ENCODE data around the gene DIPK2B.
A peak's percentile ranks its signal among the peaks of the same experiment; 100 is the strongest.

The DIPK2B gene

GRCh38 chrX:45200741-45201234 lies at the start of gene DIPK2B:
Gene DIPK2B, minus strand, starts transcription at chrX:45200876. Its CDS starts 50 bp downstream, at chrX:45200826.
- DNase-seq (ENCODE audit: low spot score): no peak

GRCh38 chrX:45240301-45240700 lies 39.6 kb upstream of the DIPK2B start:
- DNase-seq (ENCODE audit: low spot score): no peak

GRCh38 chrX:45238489-45238888 lies 37.8 kb upstream of the DIPK2B start:
- no peak for DNase-seq (ENCODE audit: low spot score)

- no peak for DNase-seq (ENCODE audit: low spot score)
Observed at GRCh38 chrX:45233531-45233930, 32.9 kb upstream of the DIPK2B start.

GRCh38 chrX:45232139-45232538 lies 31.5 kb upstream of the DIPK2B start:
- DNase-seq (ENCODE audit: low spot score): no peak

- no peak for DNase-seq (ENCODE audit: low spot score)
Observed at GRCh38 chrX:45230410-45230809, 29.7 kb upstream of the DIPK2B start.

- no peak for DNase-seq (ENCODE audit: low spot score)
Observed at GRCh38 chrX:45229348-45229747, 28.7 kb upstream of the DIPK2B start.

GRCh38 chrX:45228126-45228525 lies 27.4 kb upstream of the DIPK2B start:
- DNase-seq (ENCODE audit: low spot score): no peak

- DNase-seq (ENCODE audit: low spot score): no peak
Observed at GRCh38 chrX:45208121-45208856, 7.6 kb upstream of the DIPK2B start.

- DNase-seq (ENCODE audit: low spot score): no peak
Observed at GRCh38 chrX:45202171-45202570, 1.5 kb upstream of the DIPK2B start.

GRCh38 chrX:45198706-45199105 lies 2.0 kb downstream of the DIPK2B start:
- no peak for DNase-seq (ENCODE audit: low spot score)

GRCh38 chrX:45198301-45198700 lies 2.4 kb downstream of the DIPK2B start:
- DNase-seq (ENCODE audit: low spot score): no peak

GRCh38 chrX:45196701-45197100 lies 4.0 kb downstream of the DIPK2B start:
- no peak for DNase-seq (ENCODE audit: low spot score)

GRCh38 chrX:45191820-45192409 lies 8.8 kb downstream of the DIPK2B start:
- no peak for DNase-seq (ENCODE audit: low spot score)

- no peak for DNase-seq (ENCODE audit: low spot score)
Observed at GRCh38 chrX:45191383-45191782, 9.3 kb downstream of the DIPK2B start.

- no peak for DNase-seq (ENCODE audit: low spot score)
Observed at GRCh38 chrX:45187731-45188130, 12.9 kb downstream of the DIPK2B start.

- no peak for DNase-seq (ENCODE audit: low spot score)
Observed at GRCh38 chrX:45186643-45187026, 14.0 kb downstream of the DIPK2B start.

GRCh38 chrX:45184211-45184610 lies 16.5 kb downstream of the DIPK2B start:
- DNase-seq (ENCODE audit: low spot score): no peak

GRCh38 chrX:45172890-45173289 lies 27.8 kb downstream of the DIPK2B start:
- DNase-seq (ENCODE audit: low spot score): peak; percentile 3

- no peak for DNase-seq (ENCODE audit: low spot score)
Observed at GRCh38 chrX:45166781-45167180, 33.9 kb downstream of the DIPK2B start.

- DNase-seq (ENCODE audit: low spot score): no peak
Observed at GRCh38 chrX:45165726-45166125, 35.0 kb downstream of the DIPK2B start.

GRCh38 chrX:45164995-45165394 lies 35.7 kb downstream of the DIPK2B start:
- no peak for DNase-seq (ENCODE audit: low spot score)

- no peak for DNase-seq (ENCODE audit: low spot score)
Observed at GRCh38 chrX:45164021-45164621, 36.6 kb downstream of the DIPK2B start.

Data from activated CD4-positive, alpha-beta T cell treated with anti-CD3 and anti-CD28 coated beads, Interleukin-2, Interleukin-4, amounts not matched to agents 100 ng/mL and 50 ng/mL, durations not matched to agents 16 hours and 8 hours (primary cell).